Activated naive CD4-positive, alpha-beta T cell treated with anti-CD3 and anti-CD28 coated beads, Interleukin-2, amount 50 U/mL, for 24 hours (primary cell): ENCODE results near the gene KIAA0232.

Experiments used
- H3K27ac Mint-ChIP-seq: one replicate; pipeline ENCODE4 v1.8.0; 2021; ENCODE audit warnings: mild to moderate bottlenecking, mixed read lengths
- H3K27me3 Mint-ChIP-seq: one replicate; pipeline ENCODE4 v1.8.0; 2021; ENCODE audit warnings: mixed read lengths
- H3K36me3 Mint-ChIP-seq: one replicate; pipeline ENCODE4 v1.8.0; 2021; ENCODE audit warnings: mixed read lengths
- H3K4me1 Mint-ChIP-seq: one replicate; pipeline ENCODE4 v1.8.0; 2021; ENCODE audit warnings: mixed read lengths
- H3K4me3 Mint-ChIP-seq: one replicate; pipeline ENCODE4 v1.8.0; 2021; ENCODE audit warnings: mild to moderate bottlenecking, mixed read lengths
- H3K9me3 Mint-ChIP-seq: one replicate; pipeline ENCODE4 v1.8.0; 2021; ENCODE audit warnings: mixed read lengths

Gene KIAA0232

DNA sequence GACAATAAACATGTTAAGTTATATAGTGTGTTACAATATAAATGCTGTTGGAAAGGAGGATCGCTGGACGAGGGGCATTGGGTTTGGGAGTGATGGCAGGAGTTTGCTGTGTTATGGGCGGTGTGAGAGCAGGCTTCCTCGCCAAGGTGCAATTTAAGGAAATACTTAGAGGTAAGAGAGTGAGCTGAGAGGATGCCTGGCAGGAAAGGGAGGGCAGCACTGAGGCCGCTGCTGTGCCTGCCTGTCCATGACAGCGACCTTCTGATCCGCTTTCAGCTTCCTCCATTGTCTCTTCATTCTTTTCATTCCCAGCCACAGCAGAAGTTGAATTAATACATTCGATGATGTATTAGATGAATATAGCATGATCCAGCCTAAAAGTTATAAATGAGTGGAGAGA lies 85.9 kb downstream of the KIAA0232 start:
- H3K27ac Mint-ChIP-seq: no peak overlapping the region
- no peaks in the 10 kb centered on the region for H3K27me3 Mint-ChIP-seq
- H3K4me1 Mint-ChIP-seq: peaks cover 9% of the 10 kb centered on the region
- H3K36me3 Mint-ChIP-seq: peaks cover 6% of the 10 kb centered on the region
- H3K9me3 Mint-ChIP-seq: no peaks in the 10 kb centered on the region
- H3K4me3 Mint-ChIP-seq: no peak overlapping the region

DNA sequence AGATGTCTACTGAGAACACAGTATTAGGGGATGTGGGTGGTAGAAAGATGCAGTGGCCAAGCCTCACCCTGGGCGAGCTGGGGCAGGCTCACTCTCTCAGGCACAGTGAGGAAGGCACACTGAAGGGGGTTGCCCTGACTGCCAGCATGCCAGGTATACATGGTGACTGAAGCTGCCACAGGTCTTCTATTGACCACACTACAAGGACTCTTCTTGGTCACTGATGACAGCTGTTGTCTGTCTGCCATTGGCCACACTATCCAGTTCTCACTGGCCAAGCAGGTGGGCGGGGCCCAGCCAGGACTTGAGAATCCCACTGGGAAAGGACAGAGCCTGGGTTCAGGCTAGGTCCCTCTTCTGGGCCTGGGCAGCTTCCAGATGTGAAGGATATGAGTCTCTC lies 87.4 kb downstream of the KIAA0232 start:
- no peak overlapping the region for H3K27ac Mint-ChIP-seq
- H3K4me3 Mint-ChIP-seq: no peak overlapping the region
- H3K27me3 Mint-ChIP-seq: no peaks in the 10 kb centered on the region
- peaks cover 6% of the 10 kb centered on the region for H3K36me3 Mint-ChIP-seq
- no peaks in the 10 kb centered on the region for H3K9me3 Mint-ChIP-seq
- H3K4me1 Mint-ChIP-seq: no peaks in the 10 kb centered on the region

DNA sequence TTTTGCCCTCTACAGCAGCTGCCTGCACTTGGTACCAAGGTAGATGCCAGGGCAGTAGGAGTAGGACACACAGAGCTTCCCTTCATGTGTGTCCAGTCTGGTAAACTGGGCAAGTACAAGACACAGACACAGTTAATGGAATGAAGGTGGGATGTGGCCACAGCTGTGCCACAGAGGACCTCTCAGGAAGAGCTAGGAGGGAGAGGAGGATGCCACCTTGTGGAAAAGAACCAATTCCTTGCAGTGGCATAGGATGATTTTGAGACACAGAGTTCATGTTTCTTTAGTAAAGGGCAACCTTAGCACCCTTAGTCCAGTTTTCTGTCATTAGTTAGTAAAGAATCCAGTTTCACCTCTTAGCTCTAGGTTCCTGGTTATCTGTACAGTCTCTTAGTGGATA lies 90.8 kb downstream of the KIAA0232 start:
- peaks cover 11% of the 10 kb centered on the region for H3K36me3 Mint-ChIP-seq
- H3K9me3 Mint-ChIP-seq: no peaks in the 10 kb centered on the region
- no peak overlapping the region for H3K27ac Mint-ChIP-seq
- no peaks in the 10 kb centered on the region for H3K27me3 Mint-ChIP-seq
- H3K4me1 Mint-ChIP-seq: no peaks in the 10 kb centered on the region
- H3K4me3 Mint-ChIP-seq: no peak overlapping the region

DNA sequence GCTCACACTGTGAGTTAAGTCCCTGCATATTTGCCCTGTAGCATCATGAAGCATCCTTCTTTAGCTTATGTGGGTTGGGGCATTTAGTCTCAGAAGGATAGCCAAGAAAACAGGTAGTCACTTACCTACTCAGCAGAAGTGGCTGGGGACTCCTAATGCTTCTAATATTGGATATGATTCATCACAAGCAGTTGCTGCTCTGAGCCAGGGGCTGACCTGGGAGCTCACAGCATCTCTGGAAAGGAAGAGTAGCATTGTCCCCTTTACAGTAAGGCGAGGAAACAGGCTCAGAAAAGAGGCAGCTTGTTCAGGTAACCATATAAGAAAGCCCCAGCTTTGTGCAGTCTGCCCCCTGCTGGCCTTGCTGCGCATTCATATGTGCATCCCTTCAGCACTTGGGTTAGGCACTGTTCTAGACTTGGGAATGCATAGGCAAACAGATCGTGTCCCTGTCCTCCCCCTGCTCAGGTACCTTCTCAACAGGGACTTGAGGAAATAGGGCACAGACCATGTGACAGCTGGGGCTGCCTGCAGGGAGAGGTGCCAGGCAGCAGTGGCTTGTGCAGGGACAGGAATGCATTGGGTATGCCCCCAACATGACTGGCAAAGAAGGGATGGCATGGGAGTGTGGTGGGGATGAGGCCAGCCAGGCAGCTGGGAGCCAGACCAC lies 91.4 kb downstream of the KIAA0232 start:
- Mint-ChIP-seq H3K27me3 (no peaks in the 10 kb centered on the region), H3K4me3 (no peak overlapping the region), H3K4me1 (no peaks in the 10 kb centered on the region), H3K9me3 (no peaks in the 10 kb centered on the region), H3K36me3 (peaks cover 11% of the 10 kb centered on the region), H3K27ac (no peak overlapping the region)

DNA sequence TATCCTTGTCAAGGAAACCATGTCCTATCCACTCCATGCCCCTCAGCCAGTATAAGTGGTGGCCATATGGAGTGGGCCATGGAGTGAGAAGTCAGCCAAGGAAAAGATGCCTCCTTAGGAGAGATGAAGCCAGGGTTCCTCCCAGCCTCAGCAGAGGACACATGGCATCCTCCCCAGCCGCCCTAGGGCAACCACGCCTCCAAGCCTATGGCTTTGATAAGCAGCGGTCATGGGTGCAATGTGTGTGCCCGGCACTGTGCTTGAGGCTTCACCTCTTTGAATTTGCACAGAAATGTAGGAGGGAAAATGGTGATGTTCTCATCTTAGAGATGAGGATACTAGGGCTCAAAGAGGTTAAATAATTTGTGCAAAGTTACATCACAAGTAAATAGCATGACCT lies 92.5 kb downstream of the KIAA0232 start:
- no peaks in the 10 kb centered on the region for H3K4me1 Mint-ChIP-seq
- H3K27ac Mint-ChIP-seq: no peak overlapping the region
- H3K36me3 Mint-ChIP-seq: peaks cover 12% of the 10 kb centered on the region
- H3K4me3 Mint-ChIP-seq: no peak overlapping the region
- no peaks in the 10 kb centered on the region for H3K27me3 Mint-ChIP-seq
- no peaks in the 10 kb centered on the region for H3K9me3 Mint-ChIP-seq

DNA sequence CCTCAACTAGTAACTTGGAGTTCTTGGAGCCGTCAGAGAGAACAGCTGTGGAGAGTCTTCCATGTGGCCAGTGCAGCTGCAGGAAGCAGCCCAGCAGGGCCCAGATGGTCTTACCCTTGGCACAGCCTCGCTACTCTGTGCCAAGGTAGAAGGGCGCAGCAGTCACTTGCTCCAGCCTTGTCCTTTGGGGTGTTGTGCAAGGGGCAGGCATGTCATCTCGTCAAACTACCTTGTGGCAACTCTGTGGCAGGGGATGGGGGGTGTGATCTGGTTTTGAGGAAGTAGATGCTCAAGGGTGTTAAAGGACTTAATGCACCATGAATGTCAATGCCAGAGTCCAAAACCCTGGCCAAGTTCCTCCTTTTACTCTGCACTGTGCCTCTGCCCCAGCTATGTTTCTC lies 92.9 kb downstream of the KIAA0232 start:
- no peaks in the 10 kb centered on the region for H3K9me3 Mint-ChIP-seq
- H3K27ac Mint-ChIP-seq: no peak overlapping the region
- H3K36me3 Mint-ChIP-seq: peaks cover 15% of the 10 kb centered on the region
- no peaks in the 10 kb centered on the region for H3K27me3 Mint-ChIP-seq
- H3K4me3 Mint-ChIP-seq: no peak overlapping the region
- H3K4me1 Mint-ChIP-seq: no peaks in the 10 kb centered on the region

DNA sequence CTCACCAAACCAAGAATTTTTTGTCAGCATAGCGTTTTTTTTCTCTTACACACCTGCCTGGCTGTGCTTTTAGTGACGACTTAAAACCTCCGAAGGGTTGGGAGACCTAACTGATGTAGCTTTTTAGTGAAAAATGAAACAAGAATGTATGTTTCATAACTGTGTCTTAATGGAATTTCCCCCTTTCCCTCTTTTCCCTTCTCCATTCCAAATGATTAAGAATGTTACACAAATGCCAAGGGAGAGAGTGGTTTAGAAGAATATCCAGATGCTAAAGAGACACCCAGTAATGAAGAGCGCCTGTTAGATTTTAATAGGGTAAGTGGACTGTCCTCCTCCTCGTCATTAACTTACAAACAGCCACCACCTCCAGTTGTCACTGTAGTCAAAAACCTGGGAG lies 93.9 kb downstream of the KIAA0232 start:
- peaks cover 16% of the 10 kb centered on the region for H3K36me3 Mint-ChIP-seq
- H3K4me3 Mint-ChIP-seq: no peak overlapping the region

DNA sequence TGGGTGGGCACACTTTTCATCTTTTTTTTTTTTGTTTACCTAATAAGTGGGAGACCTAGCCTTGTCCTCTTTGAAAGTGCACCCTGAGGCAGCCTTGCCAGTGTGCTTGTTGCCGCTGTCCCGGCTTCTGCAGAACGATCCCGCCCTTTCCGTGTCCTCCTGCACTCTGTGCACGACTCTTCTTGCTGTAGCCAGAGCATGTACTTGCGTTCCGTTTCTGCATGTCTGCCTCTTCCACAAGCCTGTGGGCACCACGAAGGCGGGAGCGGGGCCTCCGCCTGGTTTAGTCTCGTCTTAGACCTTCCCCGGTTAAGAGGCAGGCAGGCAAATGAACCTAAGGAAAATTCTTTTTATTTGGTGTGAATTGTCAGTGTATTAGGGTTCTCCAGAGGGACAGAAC lies 94.5 kb downstream of the KIAA0232 start:
- peak overlapping the region; percentile 68 for H3K27ac Mint-ChIP-seq
- peaks cover 16% of the 10 kb centered on the region for H3K36me3 Mint-ChIP-seq
- H3K27me3 Mint-ChIP-seq: no peaks in the 10 kb centered on the region
- H3K9me3 Mint-ChIP-seq: no peaks in the 10 kb centered on the region
- H3K4me1 Mint-ChIP-seq: no peaks in the 10 kb centered on the region
- no peak overlapping the region for H3K4me3 Mint-ChIP-seq

More for the DNA sequence above, 93.9 kb downstream of the KIAA0232 start:
- Mint-ChIP-seq H3K4me1 (no peaks in the 10 kb centered on the region), H3K27me3 (no peaks in the 10 kb centered on the region), H3K9me3 (no peaks in the 10 kb centered on the region), H3K27ac (no peak overlapping the region)

DNA sequence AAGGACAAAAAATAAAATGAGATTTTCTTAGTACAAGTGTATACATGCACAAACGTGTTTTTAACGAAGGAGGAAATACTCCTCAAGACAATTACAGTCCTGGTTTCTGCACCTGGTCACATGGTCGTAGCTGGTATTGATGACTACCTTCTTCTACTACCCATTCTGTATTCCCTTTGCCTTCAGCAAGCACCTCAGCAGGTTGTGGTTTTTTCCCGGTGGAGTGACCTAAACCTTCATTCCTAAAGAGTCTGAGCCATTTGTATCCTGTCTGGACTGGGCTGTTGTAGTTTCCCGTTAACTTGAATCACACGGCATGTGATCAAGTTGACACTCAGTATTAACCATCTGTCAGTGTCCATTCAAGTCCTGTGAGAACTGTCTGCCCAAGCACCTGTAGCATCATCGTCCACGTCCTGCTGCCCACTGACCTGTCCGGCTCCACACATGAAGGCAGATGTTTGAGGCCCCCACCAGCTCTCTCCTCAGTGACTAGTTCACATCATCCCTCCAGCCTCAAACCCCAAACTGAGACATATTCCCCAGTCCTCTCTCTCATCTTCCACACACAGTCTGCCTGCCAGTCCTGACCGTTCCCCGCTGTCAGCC lies 96.0 kb downstream of the KIAA0232 start:
- no peaks in the 10 kb centered on the region for H3K4me1 Mint-ChIP-seq
- no peaks in the 10 kb centered on the region for H3K27me3 Mint-ChIP-seq
- no peak overlapping the region for H3K27ac Mint-ChIP-seq
- H3K4me3 Mint-ChIP-seq: no peak overlapping the region
- H3K9me3 Mint-ChIP-seq: no peaks in the 10 kb centered on the region
- H3K36me3 Mint-ChIP-seq: peaks cover 16% of the 10 kb centered on the region

DNA sequence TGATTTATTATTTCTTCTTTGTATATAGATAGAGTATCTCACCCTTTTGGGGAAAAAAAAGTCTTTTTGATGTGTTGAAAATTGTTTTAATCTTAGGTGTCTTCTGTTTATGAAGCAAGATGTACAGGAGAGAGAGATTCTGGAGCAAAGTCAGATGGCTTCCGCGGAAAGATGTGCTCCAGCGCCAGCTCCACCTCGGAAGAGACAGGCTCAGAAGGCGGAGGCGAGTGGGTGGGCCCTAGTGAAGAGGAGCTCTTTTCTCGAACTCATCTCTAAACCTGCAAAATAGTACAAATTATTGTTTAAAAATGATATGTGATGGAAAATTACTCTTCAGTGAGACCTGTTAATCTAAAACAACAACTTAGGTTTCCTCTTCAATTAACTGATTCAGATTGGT lies 98.2 kb downstream of the KIAA0232 start:
- Mint-ChIP-seq H3K27me3 (no peaks in the 10 kb centered on the region), H3K9me3 (no peaks in the 10 kb centered on the region), H3K4me1 (no peaks in the 10 kb centered on the region), H3K27ac (no peak overlapping the region), H3K36me3 (peaks cover 16% of the 10 kb centered on the region), H3K4me3 (no peak overlapping the region)

DNA sequence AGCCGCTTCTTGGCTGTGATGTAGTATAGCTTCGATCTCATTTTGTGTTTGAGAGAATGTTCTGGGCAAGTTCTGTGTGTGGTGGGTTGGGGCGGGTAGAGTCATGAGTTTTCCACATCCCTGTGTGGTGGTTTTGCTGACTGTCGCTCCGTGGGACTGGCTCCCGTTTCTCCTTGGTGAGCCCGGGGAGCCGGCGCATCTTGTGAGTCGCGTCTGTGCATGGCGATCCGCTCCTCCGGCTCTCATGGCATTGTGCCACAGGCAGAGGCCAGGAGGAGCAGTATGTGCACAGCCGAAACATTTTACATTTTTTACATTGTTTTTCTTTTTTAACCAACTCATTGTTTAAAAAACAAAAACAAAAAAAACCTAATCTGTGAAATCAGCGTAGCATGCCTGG lies 99.4 kb downstream of the KIAA0232 start:
- H3K9me3 Mint-ChIP-seq: no peaks in the 10 kb centered on the region
- no peak overlapping the region for H3K27ac Mint-ChIP-seq
- no peaks in the 10 kb centered on the region for H3K4me1 Mint-ChIP-seq
- H3K27me3 Mint-ChIP-seq: no peaks in the 10 kb centered on the region
- no peak overlapping the region for H3K4me3 Mint-ChIP-seq
- peaks cover 12% of the 10 kb centered on the region for H3K36me3 Mint-ChIP-seq

DNA sequence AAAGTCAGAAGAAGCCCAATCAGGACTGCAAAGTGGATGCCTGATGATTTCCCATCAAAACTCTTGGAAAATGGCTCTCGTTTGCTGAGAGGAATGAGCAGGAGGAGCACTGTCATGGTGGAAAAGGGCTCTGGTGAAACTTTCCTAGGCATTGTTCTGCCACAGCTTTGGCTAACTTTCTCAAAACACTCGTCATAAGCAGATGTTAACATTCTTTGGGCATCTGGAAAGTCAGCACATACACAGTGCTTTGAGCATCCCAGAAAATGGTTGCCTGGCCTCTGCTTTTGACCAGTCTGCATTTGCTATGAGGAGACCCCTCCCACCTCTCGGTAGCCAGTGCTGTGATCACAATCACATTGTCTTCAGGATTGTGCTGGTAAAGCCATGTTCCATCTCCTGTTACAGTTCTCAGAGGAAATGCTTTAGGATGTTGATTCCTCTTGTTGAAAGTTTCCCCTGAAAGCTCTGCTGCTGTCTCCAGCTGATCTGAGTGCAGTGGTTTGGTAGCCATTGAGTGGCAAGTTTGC lies 101.9 kb downstream of the KIAA0232 start:
- no peaks in the 10 kb centered on the region for H3K27me3 Mint-ChIP-seq
- no peaks in the 10 kb centered on the region for H3K9me3 Mint-ChIP-seq
- H3K27ac Mint-ChIP-seq: no peak overlapping the region
- H3K4me3 Mint-ChIP-seq: no peak overlapping the region
- H3K4me1 Mint-ChIP-seq: no peaks in the 10 kb centered on the region
- peaks cover 5% of the 10 kb centered on the region for H3K36me3 Mint-ChIP-seq

DNA sequence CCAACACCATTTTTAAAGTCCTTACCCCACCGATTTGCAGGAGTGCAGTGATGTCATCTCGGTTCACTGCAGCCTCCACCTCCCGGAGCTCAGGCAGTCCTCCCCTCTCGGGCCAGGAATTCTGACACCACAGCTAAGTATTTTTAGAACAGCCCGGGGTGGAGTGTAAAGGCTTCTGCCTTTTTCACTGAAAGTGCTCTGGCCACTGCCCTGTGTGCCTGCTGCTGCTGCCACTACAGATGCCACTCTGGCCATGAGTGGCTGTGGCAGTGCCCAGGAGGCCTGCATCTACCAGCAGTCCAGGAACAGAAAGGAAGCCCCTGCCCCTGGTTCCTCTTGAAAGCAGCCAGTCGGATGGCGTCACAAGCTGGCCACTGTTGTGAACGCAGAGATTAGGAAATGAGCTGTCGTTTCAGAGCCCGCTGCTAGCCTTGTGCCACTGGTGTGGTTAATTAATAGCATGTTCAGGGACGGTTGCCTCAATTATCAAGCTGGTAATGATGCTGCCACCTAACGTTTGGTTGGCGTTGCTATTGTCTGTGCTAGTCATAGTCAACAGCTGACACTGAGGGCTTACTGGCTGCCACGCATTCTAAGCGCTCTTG lies 103.5 kb downstream of the KIAA0232 start:
- Mint-ChIP-seq H3K4me3 (no peak overlapping the region), H3K27me3 (no peaks in the 10 kb centered on the region), H3K9me3 (no peaks in the 10 kb centered on the region), H3K36me3 (no peaks in the 10 kb centered on the region), H3K27ac (peak overlapping the region; percentile 65), H3K4me1 (no peaks in the 10 kb centered on the region)

DNA sequence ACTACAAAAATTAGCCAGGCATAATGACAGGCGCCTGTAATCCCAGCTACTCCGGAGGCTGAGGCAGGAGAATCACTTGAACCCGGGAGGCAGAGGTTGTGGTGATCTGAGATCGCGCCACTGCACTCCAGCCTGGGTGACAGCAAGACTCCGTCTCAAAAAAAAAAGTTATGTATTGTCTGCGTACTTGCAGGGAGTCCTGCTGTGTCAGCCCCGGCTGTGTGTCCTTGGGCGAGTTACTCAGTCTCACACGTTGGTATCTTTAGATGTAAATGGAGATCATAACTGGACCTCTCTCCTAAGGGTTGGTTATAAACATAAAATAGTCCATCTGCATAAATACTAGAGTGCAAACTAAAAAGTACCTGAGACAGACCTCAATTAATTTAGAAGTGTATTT lies 104.4 kb downstream of the KIAA0232 start:
- Mint-ChIP-seq H3K4me3 (no peak overlapping the region), H3K27ac (no peak overlapping the region), H3K36me3 (no peaks in the 10 kb centered on the region), H3K4me1 (peaks cover 7% of the 10 kb centered on the region), H3K27me3 (no peaks in the 10 kb centered on the region), H3K9me3 (no peaks in the 10 kb centered on the region)

DNA sequence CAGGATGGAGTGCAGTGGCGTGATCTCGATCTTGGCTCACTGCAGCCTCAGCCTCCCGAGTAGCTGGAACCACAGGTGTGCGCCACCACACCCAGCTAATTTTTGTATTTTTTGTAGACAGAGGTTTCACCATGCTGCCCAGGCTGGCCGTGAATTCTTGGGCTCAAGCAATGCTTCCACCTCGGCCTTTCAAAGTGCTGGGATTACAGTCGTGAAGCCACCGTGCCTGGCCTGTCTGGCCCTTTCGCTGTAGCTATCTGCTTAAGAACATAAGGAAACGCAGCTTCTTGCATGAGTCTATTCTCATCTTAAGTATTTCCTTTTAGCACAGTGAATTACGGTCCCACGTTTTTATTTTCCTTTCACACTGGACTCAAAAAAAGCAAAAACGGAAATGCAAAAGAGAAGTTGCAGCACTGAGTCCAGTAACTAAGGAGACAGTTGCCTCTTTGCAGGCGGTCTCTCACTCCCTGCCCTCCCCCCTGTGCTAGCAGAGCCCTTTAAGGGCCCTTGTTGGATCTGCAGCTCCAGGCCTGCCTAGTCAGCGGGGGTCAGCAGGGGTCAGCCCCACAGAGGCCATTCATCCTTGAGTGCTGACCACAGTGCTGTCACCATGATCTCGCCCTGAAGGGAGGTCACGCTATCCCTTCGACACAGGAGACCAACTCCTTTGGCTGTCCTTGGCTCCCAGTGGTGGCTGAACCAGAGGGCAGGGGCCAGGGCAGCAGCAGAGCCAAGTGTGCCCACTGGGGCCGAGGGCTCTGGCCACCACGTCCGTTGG lies 105.3 kb downstream of the KIAA0232 start:
- Mint-ChIP-seq H3K4me3 (no peak overlapping the region), H3K4me1 (peaks cover 16% of the 10 kb centered on the region), H3K27ac (no peak overlapping the region), H3K9me3 (no peaks in the 10 kb centered on the region), H3K27me3 (no peaks in the 10 kb centered on the region), H3K36me3 (no peaks in the 10 kb centered on the region)
